Measurements from ENCODE around the gene DYRK2.
A peak's percentile ranks its signal among the peaks of the same experiment; 100 is the strongest.

DYRK2 gene

DNA sequence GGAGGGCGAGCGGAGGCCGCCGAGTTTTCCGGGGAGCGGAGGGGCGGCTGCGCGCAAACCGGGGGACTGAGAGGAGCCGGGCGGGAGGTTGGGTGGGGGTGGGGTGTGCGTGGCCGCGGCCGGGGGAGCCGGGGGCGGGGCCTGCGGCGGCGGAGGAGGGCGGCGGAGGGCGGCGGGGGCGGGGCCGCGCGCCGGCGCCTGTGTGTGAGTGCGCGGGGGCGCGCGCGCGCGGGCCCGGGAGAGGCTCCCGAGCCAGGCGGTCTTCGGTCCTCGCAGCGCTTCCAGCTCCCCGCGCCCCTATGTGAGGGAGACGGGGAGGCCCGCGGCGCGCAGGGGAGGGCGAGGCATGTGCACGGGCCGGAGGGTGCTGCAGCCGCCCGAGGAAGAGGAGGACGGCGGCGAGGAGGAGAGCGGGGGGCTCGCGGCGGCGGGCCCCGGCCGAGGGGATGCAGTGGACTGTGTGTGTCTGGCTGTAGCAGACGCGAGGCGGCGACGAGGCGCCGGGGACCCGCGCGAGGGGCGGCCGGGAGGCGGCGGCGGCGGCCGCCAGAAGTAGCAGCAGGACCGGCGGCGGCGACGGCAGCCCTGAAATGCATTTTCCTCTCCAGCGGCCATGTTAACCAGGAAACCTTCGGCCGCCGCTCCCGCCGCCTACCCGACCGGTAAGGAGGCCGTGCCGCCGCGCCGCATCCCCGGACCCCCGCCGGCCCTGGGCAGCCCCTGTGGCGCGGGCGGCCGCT is at the start of gene DYRK2:
Gene DYRK2, plus strand, starts transcription at position 225 of the 740 bp plus-strand sequence. Its CDS starts 389 bp downstream, at position 614.
- DNase-seq = peak; percentile 68

DNA sequence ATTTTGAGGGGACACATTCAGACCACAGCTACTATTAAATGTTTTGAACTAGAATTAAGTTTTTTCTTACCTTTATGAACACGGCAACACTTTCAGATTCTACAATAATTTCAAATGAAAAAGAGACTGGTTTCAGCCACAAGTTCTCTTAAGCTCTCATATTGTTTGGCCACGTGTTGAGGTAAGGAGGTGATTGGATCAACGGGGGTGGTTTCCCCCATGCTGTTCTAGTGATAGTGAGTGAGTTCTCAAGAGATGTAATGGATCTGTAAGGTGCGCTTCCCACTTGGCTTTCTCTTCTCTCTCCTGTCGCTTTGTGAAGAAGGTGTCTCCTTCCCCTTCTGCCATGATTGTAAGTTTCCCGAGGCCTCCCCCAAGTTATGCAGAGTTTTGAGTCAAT is 48.9 kb upstream of the DYRK2 start:
- no peak for DNase-seq

DNA sequence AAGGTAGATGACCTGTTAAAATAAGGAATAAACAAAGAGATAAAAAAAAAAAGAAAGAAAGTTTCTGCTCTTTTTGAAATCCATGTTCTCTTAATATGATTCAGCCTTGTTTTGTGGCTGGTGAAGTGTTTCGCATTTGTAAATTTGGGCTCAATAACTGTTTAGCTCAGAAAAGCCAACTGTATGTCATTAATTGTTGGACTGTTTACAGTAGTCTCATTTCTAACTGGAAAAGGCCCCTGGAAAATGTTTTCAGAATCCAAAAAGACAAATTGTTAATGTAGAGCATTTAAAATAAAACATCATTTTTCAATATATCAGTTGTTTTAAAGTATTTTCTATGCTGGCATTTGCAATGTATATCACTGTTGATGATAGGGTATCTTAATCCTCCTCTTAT is 47.4 kb upstream of the DYRK2 start:
- DNase-seq = no peak

DNA sequence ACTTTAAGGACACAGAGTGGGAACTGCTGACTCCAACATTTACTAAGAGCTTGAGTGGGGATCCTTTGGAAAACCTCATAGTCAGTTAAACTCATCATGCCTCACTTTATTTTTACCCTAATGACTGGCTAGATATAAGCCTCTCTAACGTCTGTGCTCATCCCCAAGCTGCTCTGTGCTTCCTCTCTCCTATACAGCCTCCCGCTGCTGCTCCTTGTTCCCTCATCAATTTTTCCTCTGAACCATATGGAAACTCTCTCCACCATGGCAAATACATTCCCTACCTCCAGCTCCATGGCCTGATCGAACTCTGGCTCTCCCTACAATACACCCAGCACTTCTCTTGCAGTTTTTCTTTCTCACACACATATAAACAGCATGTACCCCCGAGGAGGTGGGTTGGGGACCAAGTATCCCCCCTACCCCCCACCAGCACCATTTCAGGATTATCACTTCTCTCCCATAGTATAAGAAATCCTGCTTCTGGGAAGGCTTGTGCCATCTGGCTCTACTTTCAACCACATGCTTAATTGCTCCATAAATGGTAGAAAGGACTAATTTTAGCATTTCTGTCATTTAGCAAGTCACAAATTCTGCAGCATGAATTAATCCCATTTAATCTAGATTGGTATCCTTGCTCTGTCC is 39.2 kb upstream of the DYRK2 start:
- DNase-seq = no peak

DNA sequence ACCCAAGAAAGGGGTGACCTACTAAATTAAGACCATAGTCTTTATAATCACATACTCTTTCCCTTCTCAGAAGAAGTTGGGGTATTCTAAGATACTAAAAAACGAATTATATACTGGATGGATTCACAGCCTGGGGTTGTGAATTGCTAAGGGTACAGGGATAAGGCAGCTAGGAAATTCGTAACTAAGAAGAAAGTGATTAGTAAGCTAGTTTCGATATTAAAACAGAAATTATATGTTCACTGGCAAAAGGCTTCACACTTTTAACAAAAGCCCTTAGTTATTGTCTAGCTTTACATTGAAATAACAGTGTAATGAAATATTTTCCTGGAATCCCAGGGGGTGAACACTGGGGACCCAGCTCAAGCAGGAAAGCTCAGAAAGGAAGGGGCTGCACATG is 35.5 kb upstream of the DYRK2 start:
- no peak for DNase-seq

DNA sequence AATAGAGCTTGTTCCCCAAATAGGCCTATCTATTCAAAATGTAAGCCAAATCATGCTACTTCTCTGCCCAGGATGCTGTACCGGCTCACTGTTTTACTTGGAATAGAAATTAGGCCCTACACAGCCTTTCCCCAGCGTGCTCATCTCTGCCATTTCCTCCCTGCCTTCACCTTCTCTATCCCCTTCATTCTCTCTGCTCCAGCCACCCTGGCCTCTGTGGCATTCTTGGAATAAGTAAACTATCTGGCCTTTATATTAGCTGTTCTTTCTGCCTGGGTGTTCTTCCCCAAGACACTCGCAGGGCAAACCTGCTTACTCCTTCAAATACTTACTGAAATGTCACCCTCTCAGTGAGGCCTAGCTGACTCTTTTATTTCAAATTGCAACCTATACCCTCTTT is 30.9 kb upstream of the DYRK2 start:
- no peak for DNase-seq

DNA sequence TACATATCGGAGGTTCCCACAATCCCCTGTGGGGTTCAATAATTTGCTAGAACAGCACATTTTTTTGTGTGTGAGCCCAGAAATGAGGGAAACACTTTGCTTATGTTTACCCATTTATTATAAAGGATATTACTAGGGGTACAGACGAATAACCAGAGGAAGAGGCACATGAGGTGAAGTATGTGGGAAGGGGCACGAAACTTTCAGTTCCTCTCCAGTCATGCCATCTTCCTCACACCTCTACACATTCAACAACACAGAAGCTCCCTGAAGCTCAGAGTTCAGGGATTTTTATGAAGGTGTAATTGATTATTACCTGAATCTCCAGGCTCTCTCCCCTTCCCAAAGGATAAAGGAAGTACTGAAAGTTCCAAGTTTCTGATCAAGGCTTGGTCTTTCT is 30.2 kb upstream of the DYRK2 start:
- DNase-seq = no peak

DNA sequence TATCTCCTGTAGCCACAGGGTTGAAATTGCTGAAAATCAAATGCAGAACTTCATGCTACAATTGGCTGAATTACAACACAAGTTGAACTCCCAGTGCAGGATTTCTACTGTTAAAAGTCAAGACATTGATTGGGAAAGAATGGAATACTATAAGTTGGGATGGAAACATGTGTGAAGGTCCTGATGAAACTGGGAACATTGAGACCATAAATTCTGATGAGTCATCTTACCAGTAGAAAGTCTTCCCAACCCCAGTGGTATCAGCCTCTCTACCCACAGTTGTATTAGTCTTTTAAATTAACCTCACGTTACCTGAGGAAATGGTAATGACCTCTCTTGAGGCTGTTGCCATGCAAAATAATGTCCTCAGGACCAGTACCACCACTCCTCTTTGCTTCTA is 27.4 kb upstream of the DYRK2 start:
- DNase-seq = no peak

DNA sequence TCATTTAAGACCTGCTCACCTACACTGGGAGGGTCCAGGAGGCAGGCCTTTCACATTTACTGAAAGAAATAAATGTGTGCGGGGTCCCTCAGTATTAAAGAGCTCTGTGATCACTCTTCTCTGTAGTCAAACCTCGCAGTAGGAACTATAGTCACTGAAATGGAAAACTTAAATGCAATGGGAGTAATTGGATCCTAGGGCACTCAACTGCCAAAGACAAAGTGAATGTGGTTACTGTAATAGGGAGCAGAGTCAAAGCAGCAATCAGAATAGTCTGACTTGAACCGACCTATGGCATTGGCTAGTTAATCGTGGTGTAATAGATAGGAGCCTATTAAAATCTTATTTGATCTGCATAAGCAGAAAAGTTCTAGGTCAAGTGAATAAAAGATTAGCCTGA is 26.6 kb upstream of the DYRK2 start:
- no peak for DNase-seq

DNA sequence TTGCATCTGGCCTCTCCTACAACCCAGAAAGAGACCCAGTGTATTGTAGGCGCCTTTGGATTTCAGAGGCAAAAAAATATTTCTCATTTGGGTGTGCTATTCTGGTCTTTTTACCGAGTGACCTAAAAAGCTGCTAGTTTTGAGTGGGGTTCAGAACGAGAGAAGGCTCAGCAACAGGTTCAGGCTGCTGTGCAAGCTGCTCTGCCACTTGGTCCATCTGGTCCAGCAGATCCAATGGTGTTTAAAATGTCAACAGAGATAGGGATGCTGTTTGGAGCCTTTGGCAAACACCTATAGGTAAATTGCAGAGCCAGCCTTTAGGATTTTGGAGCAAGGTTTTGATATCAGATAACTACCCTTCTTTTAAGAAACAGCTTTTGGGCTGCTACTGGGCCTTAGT is 25.3 kb upstream of the DYRK2 start:
- DNase-seq = no peak

DNA sequence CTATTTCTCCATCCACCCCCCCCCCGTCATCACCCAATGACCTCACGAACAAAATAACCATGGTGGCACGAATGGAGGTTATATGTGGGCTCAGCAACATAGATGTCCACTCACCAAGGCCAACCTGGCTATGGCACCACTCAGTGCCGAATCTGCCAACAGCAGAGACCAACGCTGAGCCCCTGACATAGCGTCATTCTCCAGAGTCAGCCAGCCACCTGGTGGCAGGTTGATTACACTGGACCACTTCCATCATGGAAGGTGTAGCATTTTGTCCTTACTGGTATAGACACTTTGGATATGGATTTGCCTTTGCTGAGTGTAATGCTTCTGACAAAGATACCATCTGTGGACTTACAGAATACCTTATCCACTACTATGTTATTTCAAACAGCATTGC is 24.2 kb upstream of the DYRK2 start:
- no peak for DNase-seq

DNA sequence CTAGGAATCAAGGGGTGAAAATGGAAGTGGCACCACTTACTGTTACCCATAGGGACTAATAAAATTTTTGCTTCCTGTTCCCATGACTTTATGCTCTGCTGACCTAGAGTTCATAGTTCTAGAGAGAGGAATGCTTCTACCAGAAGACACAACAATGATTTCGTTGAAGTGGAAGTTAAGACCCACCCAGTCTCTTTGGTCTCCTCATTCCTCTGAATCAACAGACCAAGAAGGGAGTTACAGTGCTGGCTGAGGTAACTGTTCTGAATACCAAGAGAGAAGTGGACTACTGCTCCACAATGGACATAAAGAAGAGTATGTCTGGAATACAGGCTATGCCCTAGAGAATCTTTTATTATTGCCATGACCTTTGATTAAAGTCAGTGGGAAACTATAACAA is 23.5 kb upstream of the DYRK2 start:
- no peak for DNase-seq

DNA sequence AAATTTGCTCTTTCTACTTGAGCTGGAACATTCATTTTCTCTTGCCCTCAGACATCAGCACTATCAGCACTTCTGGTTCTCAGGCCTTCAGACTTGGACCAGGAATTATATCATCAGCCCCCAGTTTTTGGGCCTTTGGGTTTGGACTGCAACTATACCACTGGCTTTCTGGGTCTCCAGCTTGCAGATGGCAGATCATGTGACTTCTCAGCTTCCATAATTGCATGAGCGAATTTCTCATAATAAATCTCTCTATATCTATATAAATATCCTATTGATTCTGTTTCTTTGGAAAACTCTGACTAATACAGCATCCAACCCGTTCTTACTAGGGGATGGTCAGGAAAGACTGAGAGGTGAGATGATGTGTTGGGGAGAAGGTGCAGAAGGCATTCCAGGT is 22.4 kb upstream of the DYRK2 start:
- DNase-seq = no peak

DNA sequence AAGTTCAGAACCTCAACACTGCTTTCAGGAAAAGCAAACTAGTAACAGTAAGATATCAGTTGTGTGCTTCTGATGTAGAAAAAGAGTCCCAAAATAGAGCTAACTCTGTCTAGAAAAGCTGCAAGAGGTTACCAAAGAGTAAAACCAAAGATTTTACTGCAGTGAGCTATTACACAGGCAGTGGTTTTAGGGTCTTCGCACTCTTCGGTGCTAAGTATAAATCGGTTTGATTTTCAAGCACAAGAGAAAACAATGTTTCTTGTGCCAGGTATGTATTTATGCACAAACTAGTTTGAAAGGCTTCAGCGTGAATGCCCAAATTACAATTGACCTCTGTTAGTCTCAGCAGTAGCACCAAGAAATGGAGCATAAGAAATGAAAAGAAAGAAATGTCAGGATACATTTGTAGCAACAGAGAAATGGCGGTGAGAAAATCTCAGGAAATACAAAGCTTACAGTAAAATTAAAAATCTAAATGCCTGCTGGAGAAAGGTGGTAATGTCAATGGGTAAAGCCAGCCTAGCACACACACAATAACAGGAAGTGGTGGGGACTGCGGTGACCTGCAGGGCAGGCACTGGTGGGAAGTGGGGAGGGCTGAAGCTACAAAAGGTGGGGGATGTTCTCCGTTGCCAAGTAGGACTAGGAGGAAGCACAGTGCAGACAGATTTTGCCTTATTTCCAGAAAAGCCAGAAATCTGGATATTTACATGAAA is 18.0 kb upstream of the DYRK2 start:
- peak; percentile 45 for DNase-seq

DNA sequence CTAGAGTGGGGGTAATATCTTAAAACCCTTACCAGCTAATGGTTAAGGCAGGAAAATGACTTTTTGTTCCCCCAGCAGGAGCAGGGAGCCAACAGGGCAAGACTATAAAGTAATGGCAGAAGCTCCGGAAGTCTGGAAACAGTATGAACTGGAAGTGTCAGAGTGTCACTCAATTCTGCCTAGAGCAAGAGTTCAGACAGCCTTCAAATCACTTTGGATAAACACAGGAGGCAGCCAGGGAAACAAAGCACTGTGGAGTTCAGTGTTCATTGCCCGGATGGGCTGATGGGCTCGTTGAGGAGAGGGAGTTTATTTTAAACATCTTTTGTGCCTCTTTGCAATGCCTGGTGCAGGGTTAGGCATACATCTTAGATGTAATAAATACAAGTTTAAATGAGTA is 16.5 kb upstream of the DYRK2 start:
- no peak for DNase-seq

DNA sequence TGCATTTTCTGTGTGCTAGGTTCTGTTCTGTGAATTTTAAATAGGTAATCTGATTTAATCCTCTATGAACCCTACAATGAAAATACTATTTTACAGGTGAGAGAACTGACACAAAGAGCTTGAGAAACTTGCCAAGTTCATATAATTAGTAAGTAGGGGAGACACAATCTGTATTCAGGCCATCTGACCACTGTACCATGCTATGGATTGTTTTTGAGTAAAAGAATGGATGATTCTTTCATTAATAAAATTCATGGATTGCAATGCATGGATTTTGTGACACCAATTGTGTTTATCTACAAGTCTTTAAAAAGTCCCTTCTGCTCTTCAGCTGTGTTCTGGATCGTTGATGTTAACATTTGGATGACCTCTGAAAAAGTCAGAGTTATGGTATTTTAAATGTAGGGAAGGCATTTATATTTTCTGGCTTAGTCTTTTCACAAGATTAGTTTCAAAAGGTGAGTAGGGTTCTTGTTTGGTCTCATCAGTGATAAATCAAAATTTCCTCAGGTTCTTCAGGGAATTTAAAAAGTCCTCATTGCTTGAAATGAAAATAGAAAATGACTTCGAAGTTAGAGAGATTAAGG is 15.4 kb upstream of the DYRK2 start:
- DNase-seq = no peak

DNA sequence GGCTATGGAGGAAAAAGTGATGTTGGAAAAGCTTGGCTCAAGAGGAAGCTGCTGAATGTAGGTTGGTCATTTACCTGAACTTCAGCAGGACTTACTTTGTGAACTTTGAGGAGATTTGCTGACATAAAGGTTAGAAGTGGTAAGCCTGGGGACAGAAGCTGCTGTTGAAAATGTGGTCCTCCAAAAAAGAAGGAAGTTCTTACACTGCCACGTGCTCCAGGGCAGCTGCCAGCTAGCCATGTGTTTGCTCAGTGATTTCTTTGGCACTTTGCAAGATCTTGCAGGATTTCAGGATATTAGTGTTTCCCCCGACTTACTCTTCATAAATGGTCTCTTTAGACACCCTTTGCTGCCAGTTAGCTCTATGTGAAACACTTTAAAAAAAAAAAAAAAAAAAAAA is 14.8 kb upstream of the DYRK2 start:
- DNase-seq = peak; percentile 62

DNA sequence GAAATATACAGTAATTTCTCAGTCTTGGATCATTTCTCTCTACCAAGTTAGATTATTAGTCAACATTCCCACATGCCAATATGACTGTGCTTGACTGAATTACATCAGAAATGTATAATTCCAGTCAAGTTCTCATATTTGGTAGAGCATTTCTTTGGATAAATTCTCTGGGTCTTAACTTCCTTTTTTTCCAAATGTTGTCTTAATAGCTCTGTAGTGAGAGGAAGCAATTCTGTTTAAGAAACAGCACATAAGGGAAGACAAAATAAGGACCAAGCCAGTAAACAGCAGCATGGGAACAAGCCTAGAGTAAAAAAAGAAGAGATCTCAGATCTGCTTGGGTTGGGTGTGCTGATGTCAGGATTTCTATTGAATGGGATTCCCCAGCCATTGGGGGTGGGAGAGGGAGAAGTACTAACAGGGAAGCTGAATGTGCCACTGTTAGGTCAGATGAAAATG is 14.2 kb upstream of the DYRK2 start:
- peak; percentile 88 for DNase-seq

DNA sequence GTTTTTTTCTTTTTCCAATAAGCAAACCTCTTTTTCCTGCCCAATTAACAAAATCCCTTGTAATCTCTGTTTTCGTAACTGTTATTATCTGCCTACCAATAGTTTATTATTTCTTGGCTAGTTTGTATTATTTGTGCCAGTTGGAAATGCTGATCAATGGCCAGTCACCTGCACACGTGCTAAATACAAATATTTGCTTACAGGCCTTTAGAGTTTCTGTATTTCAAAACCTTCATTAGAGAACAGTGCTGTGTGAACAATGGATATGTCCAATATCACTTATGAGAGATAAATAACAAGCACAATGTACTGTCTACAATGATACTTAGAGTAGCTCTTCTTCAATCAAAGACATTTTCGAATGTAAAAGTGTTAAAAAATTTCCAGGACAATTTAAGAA is 10.8 kb upstream of the DYRK2 start:
- DNase-seq = no peak

DNA sequence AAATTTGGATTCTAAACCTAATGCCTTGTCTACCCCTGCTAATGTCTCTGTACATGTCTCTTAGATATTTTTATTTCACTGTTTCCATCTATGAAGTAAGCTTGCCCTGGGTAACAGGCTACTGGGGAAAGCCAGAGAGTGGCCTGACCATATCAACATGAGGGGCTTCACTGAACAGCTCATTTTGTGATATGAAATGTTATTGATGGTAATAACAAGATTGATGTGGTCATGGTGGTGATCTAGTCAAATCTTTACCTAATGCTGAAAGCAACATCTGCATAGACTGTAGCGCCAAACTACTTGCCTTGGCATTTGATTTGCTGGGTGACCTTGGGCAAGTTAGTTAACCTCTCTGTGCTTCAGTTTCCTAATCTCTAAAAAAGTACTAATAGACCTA is 9.9 kb upstream of the DYRK2 start:
- no peak for DNase-seq

DNA sequence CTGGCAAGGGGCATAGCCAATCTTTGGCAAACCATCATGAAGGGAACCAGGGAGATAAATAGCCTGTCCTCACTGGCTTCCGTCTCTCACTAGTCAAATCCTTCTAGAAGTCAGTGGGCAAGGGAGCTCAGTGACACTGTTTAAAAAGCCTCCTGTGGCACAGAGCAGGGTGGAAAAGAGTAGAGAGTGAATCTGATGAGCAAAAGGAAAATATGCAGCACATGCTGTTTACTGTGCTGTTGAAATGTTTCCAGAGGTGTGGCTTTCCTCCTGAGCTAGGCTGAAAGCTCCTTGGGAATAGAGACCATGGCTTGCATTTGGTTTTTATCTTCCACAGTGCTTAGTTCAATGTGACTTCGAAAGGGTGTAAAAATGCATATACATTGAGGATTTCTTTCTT is 7.7 kb upstream of the DYRK2 start:
- no peak for DNase-seq

DNA sequence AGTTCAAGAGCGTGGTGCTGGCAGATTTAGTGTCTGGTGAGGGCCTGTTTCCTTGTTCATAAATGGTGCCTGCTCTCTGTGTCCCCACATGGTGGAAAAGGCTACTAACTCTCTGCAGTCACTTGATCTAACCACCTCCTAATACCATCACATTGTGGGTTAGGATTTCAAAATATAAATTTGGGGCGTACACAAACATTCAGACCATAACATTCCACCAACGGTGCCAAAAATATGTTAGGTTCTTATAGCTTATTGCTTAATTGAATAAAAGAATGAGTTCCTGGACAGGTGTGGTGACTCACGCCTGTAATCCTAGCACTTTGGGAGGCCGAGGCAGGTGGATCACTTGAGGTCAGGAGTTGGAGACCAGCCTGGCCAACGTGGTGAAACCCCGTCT is 3.4 kb upstream of the DYRK2 start:
- no peak for DNase-seq

DNA sequence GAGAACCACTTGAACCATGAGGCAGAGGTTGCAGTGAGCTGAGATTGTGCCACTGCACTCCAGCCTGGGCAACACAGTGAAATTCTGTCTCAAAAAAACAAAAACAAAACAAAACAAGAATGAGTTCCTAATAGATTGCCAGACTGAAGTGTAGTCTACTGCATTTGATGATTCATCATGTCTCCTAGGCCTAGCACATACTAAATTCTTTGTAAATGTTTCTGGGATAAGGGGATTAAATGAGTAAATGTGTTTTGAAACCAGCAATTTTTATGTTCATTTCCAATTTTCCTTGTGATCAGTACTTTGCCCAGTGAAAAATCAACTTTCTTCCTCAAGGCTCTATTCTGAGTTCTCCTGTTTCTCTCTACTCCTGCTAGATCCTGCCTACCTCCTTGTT is 2.9 kb upstream of the DYRK2 start:
- DNase-seq = no peak

DNA sequence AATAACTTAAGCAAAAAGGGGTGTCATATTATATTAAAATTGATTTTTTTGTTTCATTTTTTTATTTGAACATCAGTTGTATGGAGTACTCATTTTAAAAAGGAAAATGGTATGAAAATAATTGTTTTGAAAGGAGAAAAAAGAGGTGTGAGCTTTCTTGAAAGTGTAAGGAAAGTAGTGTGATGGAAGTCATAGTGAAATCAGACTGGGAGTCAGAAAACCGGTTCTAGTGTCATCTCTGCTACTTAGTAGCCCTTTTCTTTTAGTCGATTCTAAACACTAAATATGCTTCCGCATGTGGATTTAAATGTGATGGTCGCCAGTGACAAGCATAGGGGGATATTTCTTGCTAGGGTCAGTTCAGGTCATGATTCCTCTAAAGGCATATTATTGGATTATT is 1.8 kb upstream of the DYRK2 start:
- no peak for DNase-seq

Measured in suppressor macrophage treated with lipopolysaccharide for 4 hours (primary cell).